SU-DHL-6 (cell line): Measurements from ENCODE around the gene LIFR.

Experiments used
- CTCF ChIP-seq: fragments of 200-600 bp; sonication (generic); IDR thresholded peaks from one replicate; pipeline ENCODE4 v1.5.1; 2017; ENCODE audit warnings: antibody characterized with exemption, mild to moderate bottlenecking, low read length, moderate library complexity; ENCODE audit not compliant: insufficient read depth, poor library complexity, severe bottlenecking
- EZH2phosphoT487 ChIP-seq: fragments of 200-600 bp; sonication (generic), shearing (Covaris generic); conservative IDR thresholded peaks from 2 replicates; pipeline ENCODE4 v1.6.1; 2018; ENCODE audit warnings: mild to moderate bottlenecking, antibody characterized with exemption, low read length, moderate library complexity, mixed read lengths

GRCh38 chr5:38468978-38469706 is 87.3 kb downstream of the LIFR start:
- TF ChIP-seq CTCF (no peak), EZH2phosphoT487 (no peak)
